Panc1 (cell line): ENCODE measurements around the gene FAM174C. TPM values are rescaled to one million over a fixed set of nuclear protein-coding genes. Genes with fewer than 3 reads are reported as not detected.

ENCODE experiments used
- ATAC-seq: fragments of 200-7000 bp; cut with Tn5 transposase; 2 replicates; pipeline ENCODE4 v1.9.1; 2020; ENCODE audit warnings: mild to moderate bottlenecking, moderate library complexity
- BruUV-seq: library from RNA; stranded (reverse); fragments of 400-500 nt; replicated peaks from 2 replicates; lab custom pipeline; 2021; lab: Mats Ljungman, UMichigan
- CTCF ChIA-PET: fragments of 300-600 bp; sonication (Branson Sonifier 250); formaldehyde crosslinking; loops from one replicate; lab custom pipeline; 2022; ENCODE audit warnings: antibody characterized with exemption; lab: Charles Lee
- POLR2A ChIA-PET: fragments of 300-600 bp; sonication (Branson Sonifier 250); formaldehyde crosslinking; loops from one replicate; lab custom pipeline; 2022; ENCODE audit warnings: antibody characterized with exemption; lab: Charles Lee
- DNase-seq: peaks from one replicate; pipeline ENCODE4 v3.0.0-alpha.2; 2010; ENCODE audit warnings: low read depth, low spot score
- H3K27ac ChIP-seq: 2 replicates; pipeline ENCODE4 v1.5.1; 2011; ENCODE audit warnings: mild to moderate bottlenecking, low read length, inconsistent platforms
- H3K27me3 ChIP-seq: fragments of 200-500 bp; sonication (Bioruptor generic); 2 replicates; pipeline ENCODE4 v1.6.0; 2014; ENCODE audit warnings: low read length, inconsistent platforms; ENCODE audit not compliant: control insufficient read depth, insufficient read depth
- H3K36me3 ChIP-seq: fragments of 200-500 bp; sonication (Bioruptor generic); 2 replicates; pipeline ENCODE4 v1.5.1; 2014; ENCODE audit warnings: inconsistent platforms, mild to moderate bottlenecking, low read length, moderate library complexity; ENCODE audit not compliant: control insufficient read depth, insufficient read depth
- H3K4me1 ChIP-seq: 2 replicates; pipeline ENCODE4 v1.5.1; 2011; ENCODE audit warnings: inconsistent platforms, mild to moderate bottlenecking, low read length, moderate library complexity; ENCODE audit not compliant: control insufficient read depth, insufficient read depth
- H3K4me3 ChIP-seq, 2 experiments: 2 replicates each; pipeline ENCODE4 v1.5.1; 2011 to 2012; ENCODE audit warnings: low read depth in 2 of 2, low read length in 2 of 2, mild to moderate bottlenecking in 2 of 2, inconsistent platforms in 1 of 2, moderate library complexity in 1 of 2
- H3K9me3 ChIP-seq: fragments of 200-500 bp; sonication (Bioruptor generic); 2 replicates; pipeline ENCODE4 v1.5.1; 2014; ENCODE audit warnings: low read depth, mild to moderate bottlenecking, inconsistent platforms, low read length, moderate library complexity; ENCODE audit not compliant: control insufficient read depth, insufficient read depth
- CTCF ChIP-seq: fragments of 450-650 bp; IDR thresholded peaks from 2 replicates; pipeline ENCODE4 v1.5.1; 2017; ENCODE audit warnings: mild to moderate bottlenecking
- POLR2AphosphoS5 ChIP-seq: IDR thresholded peaks from 2 replicates; pipeline ENCODE4 v1.6.1; 2012; ENCODE audit warnings: mild to moderate bottlenecking, low read depth, low read length, moderate library complexity
- SIN3A ChIP-seq: IDR thresholded peaks from 2 replicates; pipeline ENCODE4 v1.6.1; 2012; ENCODE audit warnings: low read depth, mild to moderate bottlenecking, low read length, moderate library complexity, borderline replicate concordance; ENCODE audit not compliant: insufficient read depth
- TCF7L2 ChIP-seq: IDR thresholded peaks from 2 replicates; pipeline ENCODE4 v1.6.1; 2011; ENCODE audit warnings: mild to moderate bottlenecking, low read depth, low read length, inconsistent platforms
- in situ Hi-C: cut with HindIII; loops from 2 replicates; pipeline ENCODE4 v1.10.0; 2016; ENCODE audit warnings: low sequenced_read_pairs, low pct_unique_long_range_greater_than_20kb
- intact Hi-C: fragments of 100-400 bp; cut with micrococcal nuclease; formaldehyde crosslinking; loops from one replicate; pipeline ENCODE4 v1.10.0; 2022; ENCODE audit not compliant: unreplicated experiment
- total RNA-seq: library from RNA; stranded (reverse); gene quantifications from one replicate; pipeline ENCODE4 v1.2.1, GENCODE V29; 2021; ENCODE audit not compliant: unreplicated experiment
- TF ChIP-seq, protein P1 (sequence below), 2 experiments: IDR thresholded peaks; 2 replicates each; pipeline ENCODE4 v1.6.1; 2011 to 2012; ENCODE audit warnings: low read depth in 2 of 2, control low read depth in 1 of 2, low read length in 1 of 2, mild to moderate bottlenecking in 1 of 2, moderate library complexity in 1 of 2; ENCODE audit not compliant: insufficient read depth in 1 of 2

Gene FAM174C
- total RNA-seq, 1 experiment from 2014 or later, result 133 TPM

DNA sequence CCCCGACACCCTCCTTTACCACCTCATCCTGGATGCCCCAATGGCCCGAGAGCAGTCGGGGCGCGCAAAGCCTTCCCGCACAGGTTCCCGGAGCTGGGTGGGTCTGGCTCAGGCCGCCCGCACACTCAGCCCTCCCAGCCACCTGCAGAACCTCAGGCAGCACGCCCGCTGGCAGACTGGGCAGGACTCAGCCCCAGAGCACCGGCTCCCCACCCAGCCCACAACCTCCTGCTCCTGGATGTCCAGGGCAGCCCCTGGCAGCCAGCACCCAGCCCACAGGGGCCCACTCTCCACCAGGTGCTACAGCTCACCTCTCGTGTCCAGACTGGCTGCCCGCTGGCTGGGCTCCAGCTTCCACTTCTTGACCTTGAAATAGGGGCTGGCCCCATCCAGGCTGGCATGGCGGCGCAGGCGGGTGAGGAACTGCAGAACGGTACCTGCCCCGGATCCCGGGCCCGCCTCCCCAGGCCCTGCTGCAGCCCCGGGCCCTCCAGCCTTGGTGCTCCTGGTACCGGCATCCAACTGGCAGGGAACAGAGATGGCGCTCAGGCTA, 42.1 kb upstream of the FAM174C start:
- CTCF ChIA-PET, result no interaction called here
- H3K4me1 ChIP-seq, result peaks cover 15% of the 10 kb centered on the region
- no peaks in the 10 kb centered on the region for H3K9me3 ChIP-seq
- H3K36me3 ChIP-seq, result no peaks in the 10 kb centered on the region
- no peak overlapping the region; the same call in 1 of the 2 replicates for H3K27ac ChIP-seq
- in situ Hi-C loops (no loop called here), intact Hi-C loops (no loop called here)
- H3K4me3 ChIP-seq, result no peak overlapping the region
- ATAC-seq, result no peak
- no TSS peak for BruUV-seq
- no peak for DNase-seq
- POLR2A ChIA-PET, result no interaction called here
- no peaks in the 10 kb centered on the region for H3K27me3 ChIP-seq
- TF ChIP-seq TCF7L2, result no peak
- no peak for TF ChIP-seq CTCF
- no peak for TF ChIP-seq SIN3A
- TF ChIP-seq POLR2AphosphoS5, result no peak
- TF ChIP-seq, protein P1, sequence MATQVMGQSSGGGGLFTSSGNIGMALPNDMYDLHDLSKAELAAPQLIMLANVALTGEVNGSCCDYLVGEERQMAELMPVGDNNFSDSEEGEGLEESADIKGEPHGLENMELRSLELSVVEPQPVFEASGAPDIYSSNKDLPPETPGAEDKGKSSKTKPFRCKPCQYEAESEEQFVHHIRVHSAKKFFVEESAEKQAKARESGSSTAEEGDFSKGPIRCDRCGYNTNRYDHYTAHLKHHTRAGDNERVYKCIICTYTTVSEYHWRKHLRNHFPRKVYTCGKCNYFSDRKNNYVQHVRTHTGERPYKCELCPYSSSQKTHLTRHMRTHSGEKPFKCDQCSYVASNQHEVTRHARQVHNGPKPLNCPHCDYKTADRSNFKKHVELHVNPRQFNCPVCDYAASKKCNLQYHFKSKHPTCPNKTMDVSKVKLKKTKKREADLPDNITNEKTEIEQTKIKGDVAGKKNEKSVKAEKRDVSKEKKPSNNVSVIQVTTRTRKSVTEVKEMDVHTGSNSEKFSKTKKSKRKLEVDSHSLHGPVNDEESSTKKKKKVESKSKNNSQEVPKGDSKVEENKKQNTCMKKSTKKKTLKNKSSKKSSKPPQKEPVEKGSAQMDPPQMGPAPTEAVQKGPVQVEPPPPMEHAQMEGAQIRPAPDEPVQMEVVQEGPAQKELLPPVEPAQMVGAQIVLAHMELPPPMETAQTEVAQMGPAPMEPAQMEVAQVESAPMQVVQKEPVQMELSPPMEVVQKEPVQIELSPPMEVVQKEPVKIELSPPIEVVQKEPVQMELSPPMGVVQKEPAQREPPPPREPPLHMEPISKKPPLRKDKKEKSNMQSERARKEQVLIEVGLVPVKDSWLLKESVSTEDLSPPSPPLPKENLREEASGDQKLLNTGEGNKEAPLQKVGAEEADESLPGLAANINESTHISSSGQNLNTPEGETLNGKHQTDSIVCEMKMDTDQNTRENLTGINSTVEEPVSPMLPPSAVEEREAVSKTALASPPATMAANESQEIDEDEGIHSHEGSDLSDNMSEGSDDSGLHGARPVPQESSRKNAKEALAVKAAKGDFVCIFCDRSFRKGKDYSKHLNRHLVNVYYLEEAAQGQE (IDR thresholded peaks at IDR 0.05; ENCODE audit: insufficient read depth in 1 of 2, low read depth in 2 of 2, low read length in 1 of 2), result no peak

DNA sequence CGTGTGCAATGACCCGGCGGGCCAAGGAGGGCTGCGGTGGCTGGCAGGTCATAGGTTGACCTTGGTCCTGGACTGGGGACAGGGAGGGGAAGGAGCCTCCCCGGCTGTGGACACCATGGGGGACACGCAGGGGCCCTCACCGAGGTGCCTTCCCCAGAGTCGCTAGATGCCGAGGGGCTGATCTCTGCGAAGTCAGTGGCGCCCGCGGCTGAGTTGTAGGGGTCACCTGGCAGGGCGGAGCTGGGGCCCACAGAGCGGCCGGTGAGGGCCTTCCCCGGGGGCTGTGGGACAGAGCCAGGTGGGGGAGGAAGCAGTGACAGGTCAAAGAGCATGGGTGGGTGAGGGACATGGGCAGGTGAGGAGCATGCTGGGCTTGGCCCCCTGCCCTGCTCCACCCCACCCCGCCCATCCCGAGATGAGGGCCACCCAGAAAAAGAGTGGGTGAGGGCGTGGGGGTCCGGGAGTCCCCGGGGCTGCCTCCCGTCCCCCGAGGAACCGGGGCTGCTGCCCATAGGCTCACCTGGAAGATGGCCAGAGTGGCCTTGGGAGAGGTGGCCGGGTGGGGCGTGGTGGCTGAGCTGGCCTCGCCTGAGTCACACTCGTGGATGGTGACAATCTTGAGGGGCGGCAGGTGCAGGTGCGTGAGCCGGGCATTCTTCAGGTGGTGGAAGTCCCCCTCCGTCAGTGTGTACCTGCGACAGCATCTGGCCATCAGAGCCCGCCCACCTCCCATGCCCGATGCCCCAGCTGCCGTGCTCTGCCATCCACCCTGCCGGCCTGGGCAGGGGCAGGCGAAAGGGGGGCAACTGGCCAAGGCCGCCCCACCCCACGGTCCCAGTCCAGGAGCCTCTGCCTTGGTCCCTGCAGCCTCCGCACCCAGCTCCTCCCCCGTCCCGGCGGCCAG, 41.0 kb upstream of the FAM174C start:
- in situ Hi-C loops (no loop called here), intact Hi-C loops (no loop called here)
- no peak for DNase-seq
- Histone ChIP-seq H3K9me3 (no peaks in the 10 kb centered on the region), H3K27ac (no peak overlapping the region), H3K4me3 (no peak overlapping the region), H3K27me3 (no peaks in the 10 kb centered on the region), H3K4me1 (peaks cover 25% of the 10 kb centered on the region), H3K36me3 (no peaks in the 10 kb centered on the region)
- ChIA-PET POLR2A (no interaction called here), CTCF (interaction anchor here (0.7 kb wide), 1 partner anchor 11 kb away, joined by 4 read pairs; no protein-coding TSS in a partner anchor)
- TF ChIP-seq, protein P1 (IDR thresholded peaks at IDR 0.05; ENCODE audit: insufficient read depth in 1 of 2, low read depth in 2 of 2, low read length in 1 of 2), result no peak
- no peak for TF ChIP-seq SIN3A
- TF ChIP-seq TCF7L2, result no peak
- no peak for TF ChIP-seq POLR2AphosphoS5
- no peak for TF ChIP-seq CTCF
- no TSS peak for BruUV-seq
- ATAC-seq, result no peak
